NT2/D1 (cell line): ENCODE results near the gene CEP126.

Source experiments
- DNase-seq: peaks from one replicate; pipeline ENCODE4 v3.0.0-alpha.2; 2011; ENCODE audit warnings: low read depth, low spot score
- H3K27me3 ChIP-seq: 2 replicates; pipeline ENCODE4 v1.6.0; 2011; ENCODE audit warnings: mild to moderate bottlenecking; ENCODE audit not compliant: insufficient read length, insufficient read depth
- H3K36me3 ChIP-seq: 2 replicates; pipeline ENCODE4 v1.6.1; 2011; ENCODE audit warnings: mild to moderate bottlenecking, low read length, mixed read lengths; ENCODE audit not compliant: insufficient read depth, insufficient read length
- H3K4me1 ChIP-seq: 2 replicates; pipeline ENCODE4 v1.5.1; 2011; ENCODE audit not compliant: insufficient read depth, insufficient read length
- H3K4me3 ChIP-seq: 2 replicates; pipeline ENCODE4 v1.5.1; 2011; ENCODE audit warnings: low read depth; ENCODE audit not compliant: insufficient read length
- H3K9ac ChIP-seq: 2 replicates; pipeline ENCODE4 v1.6.0; 2011; ENCODE audit warnings: low read depth; ENCODE audit not compliant: insufficient read length
- H3K9me3 ChIP-seq: 2 replicates; pipeline ENCODE4 v1.5.1; 2011; ENCODE audit warnings: mild to moderate bottlenecking, low read length; ENCODE audit not compliant: insufficient read depth
- SUZ12 ChIP-seq: IDR thresholded peaks from 2 replicates; pipeline ENCODE4 v1.6.1; 2011; ENCODE audit not compliant: insufficient read length, insufficient read depth; ENCODE audit errors: extremely low read depth
- YY1 ChIP-seq: IDR thresholded peaks from 2 replicates; pipeline ENCODE4 v1.6.1; 2011; ENCODE audit not compliant: insufficient read length, insufficient read depth
- ZNF274 ChIP-seq: IDR thresholded peaks from 2 replicates; pipeline ENCODE4 v1.6.1; 2011; ENCODE audit warnings: mild to moderate bottlenecking, low read depth, low read length

Gene CEP126

DNA sequence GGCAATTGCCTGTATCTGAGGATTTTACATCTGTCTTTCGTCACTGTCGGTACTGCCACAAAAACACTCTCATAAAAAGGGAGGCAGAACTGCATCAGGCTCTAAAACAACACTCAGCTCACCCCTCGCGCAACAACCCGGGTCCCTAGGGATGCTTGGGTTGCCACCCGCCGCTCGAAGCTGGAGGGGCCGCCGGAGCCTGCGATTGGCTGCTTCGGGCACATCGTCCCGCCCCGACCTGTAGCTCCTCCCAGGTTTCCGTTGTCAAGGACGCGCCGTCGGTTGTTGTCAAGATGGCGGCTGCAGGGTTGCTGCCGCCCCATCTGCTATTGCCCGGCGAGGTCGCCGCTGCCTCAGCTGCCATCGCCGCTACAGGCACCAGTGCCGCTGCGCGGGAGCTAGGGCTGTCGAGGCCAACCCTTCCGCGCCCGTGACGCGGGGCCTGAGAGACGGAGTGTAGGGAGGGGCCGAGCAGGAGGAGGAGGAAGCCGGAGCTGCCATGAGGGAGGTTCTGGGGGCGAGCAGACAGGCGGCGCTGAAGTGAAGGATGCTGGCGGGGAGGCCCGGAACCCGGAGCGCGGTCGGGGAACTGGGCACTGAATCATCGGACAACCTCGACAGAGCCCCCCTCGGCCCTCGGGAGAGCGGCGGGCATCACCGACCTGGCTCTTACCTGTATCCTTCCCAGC, at the start of gene CEP126:
CEP126 (plus strand) TSS at position 273 of the 689 bp plus-strand sequence; CDS start at position 548, 275 bp downstream.
- Histone ChIP-seq H3K36me3 (no peaks in the 10 kb centered on the region), H3K9ac (peak within 1 kb of the TSS; percentile 70), H3K9me3 (no peaks in the 10 kb centered on the region), H3K27me3 (no peaks in the 10 kb centered on the region), H3K4me1 (no peaks in the 10 kb centered on the region), H3K4me3 (peak within 1 kb of the TSS; percentile 66)
- TF ChIP-seq YY1 (peak; percentile 49), SUZ12 (no peak), ZNF274 (no peak)
- DNase-seq, result peak; percentile 87

GRCh38 chr11:101866619-101867491, 48.0 kb upstream of the CEP126 start:
- TF ChIP-seq SUZ12 (no peak), YY1 (no peak), ZNF274 (no peak)
- Histone ChIP-seq H3K4me3 (no peak overlapping the region), H3K9ac (no peak overlapping the region), H3K9me3 (peaks cover 6% of the 10 kb centered on the region; the same call in 1 of the 2 replicates), H3K4me1 (no peaks in the 10 kb centered on the region), H3K27me3 (no peaks in the 10 kb centered on the region), H3K36me3 (no peaks in the 10 kb centered on the region)
- DNase-seq, result no peak

DNA sequence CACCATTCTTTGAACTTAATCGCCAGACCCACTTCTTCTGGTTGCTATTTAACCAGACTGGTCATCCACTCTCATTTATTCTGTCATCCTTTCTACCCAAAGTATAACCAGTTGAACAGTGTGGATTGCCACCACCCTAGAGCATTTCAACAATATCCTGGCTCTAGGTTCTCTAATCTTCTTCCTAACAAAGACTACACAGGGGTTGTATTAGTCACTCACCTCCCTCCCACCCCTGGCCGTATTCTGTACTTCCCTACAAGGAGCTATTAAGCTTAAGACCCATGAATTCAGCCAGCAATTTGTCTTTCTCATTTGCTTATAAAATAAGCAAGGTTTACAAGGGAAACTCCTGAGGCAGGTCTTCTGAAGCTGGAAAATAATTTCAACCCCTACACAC, 46.9 kb upstream of the CEP126 start:
- H3K27me3 ChIP-seq, result no peaks in the 10 kb centered on the region
- H3K4me1 ChIP-seq, result no peaks in the 10 kb centered on the region
- DNase-seq, result no peak
- H3K36me3 ChIP-seq, result no peaks in the 10 kb centered on the region
- peaks cover 6% of the 10 kb centered on the region; the same call in 1 of the 2 replicates for H3K9me3 ChIP-seq
- TF ChIP-seq ZNF274, result no peak
- TF ChIP-seq SUZ12, result no peak
- no peak for TF ChIP-seq YY1
- no peak overlapping the region for H3K4me3 ChIP-seq
- no peak overlapping the region for H3K9ac ChIP-seq

- Histone ChIP-seq H3K9ac (no peak overlapping the region), H3K36me3 (no peaks in the 10 kb centered on the region), H3K4me1 (no peaks in the 10 kb centered on the region), H3K4me3 (no peak overlapping the region), H3K27me3 (no peaks in the 10 kb centered on the region), H3K9me3 (no peaks in the 10 kb centered on the region)
- no peak for DNase-seq
- TF ChIP-seq ZNF274, result no peak
- TF ChIP-seq SUZ12, result no peak
- TF ChIP-seq YY1, result no peak
These were observed 44.3 kb upstream of the CEP126 start for GRCh38 chr11:101870510-101870909.

GRCh38 chr11:101872171-101872882, 42.5 kb upstream of the CEP126 start:
- DNase-seq, result no peak
- Histone ChIP-seq H3K4me1 (no peaks in the 10 kb centered on the region), H3K27me3 (no peaks in the 10 kb centered on the region), H3K9ac (no peak overlapping the region), H3K36me3 (no peaks in the 10 kb centered on the region), H3K9me3 (no peaks in the 10 kb centered on the region), H3K4me3 (no peak overlapping the region)
- no peak for TF ChIP-seq YY1
- no peak for TF ChIP-seq ZNF274
- no peak for TF ChIP-seq SUZ12

DNA sequence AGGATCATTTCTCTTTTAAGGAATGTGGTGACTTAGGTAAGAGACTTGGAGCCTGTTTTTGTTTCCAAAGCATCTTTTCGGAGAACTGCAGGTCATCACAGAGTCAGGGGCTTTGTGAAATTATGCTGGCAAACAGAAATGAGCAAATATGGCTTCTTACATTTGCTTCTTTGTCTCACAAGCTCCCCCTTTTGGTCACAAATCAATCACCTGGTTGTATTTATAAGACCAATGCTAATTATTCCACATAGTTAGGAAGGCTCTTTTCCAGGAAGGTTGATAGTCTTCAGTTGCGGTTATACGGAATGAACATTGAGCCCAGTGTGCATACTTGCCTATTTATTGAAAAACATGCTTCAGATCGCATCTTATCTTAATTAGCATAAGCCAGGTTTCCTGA, 34.6 kb upstream of the CEP126 start:
- H3K9me3 ChIP-seq, result no peaks in the 10 kb centered on the region
- H3K4me3 ChIP-seq, result no peak overlapping the region
- H3K36me3 ChIP-seq, result no peaks in the 10 kb centered on the region
- H3K9ac ChIP-seq, result no peak overlapping the region
- peak; percentile 38 for DNase-seq
- H3K27me3 ChIP-seq, result no peaks in the 10 kb centered on the region
- H3K4me1 ChIP-seq, result no peaks in the 10 kb centered on the region
- no peak for TF ChIP-seq SUZ12
- TF ChIP-seq ZNF274, result no peak
- TF ChIP-seq YY1, result no peak

GRCh38 chr11:101881586-101881985, 33.2 kb upstream of the CEP126 start:
- no peak for DNase-seq
- no peak for TF ChIP-seq YY1
- TF ChIP-seq SUZ12, result no peak
- no peak for TF ChIP-seq ZNF274
- H3K9me3 ChIP-seq, result no peaks in the 10 kb centered on the region
- no peaks in the 10 kb centered on the region for H3K27me3 ChIP-seq
- no peaks in the 10 kb centered on the region for H3K36me3 ChIP-seq
- no peak overlapping the region for H3K4me3 ChIP-seq
- H3K4me1 ChIP-seq, result no peaks in the 10 kb centered on the region
- no peak overlapping the region for H3K9ac ChIP-seq
